ENCODE data around the gene ZBTB2.
"Not testable (repeated sequence)": the region's sequence is repeated elsewhere in the genome, so short reads cannot be mapped to it uniquely, and the experiment has no call there.

The ZBTB2 gene

DNA sequence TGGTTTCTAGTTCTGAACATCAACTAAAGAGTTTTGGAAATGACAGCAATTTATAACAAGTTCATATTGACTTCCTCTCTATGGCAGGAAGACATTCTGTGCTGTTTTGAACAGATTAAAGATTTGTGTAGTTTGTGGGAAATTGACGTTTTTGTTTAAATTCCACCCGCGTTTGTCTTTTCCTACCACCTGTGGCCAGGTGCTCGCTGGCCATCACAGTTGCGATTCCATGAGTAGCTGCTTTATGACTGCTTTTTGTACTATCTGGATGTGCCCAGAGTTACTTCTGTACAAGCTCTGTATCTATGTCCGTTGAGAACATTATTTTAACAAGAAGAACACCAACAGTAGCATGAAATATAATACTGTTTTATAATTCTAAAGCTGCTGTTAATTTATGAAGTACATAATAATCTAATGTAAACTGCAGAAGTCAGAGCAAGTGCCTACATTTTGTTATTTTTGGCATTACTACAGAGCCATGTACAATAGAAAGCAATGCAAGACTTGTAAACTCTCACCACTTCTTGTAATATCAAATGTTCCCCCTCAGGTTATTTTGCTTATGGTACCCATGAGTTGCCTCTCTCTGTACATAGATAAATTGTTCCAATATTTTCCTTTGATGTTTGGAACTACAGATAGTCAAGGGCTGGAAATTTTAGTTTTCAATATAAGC is 33.5 kb downstream of the ZBTB2 start:
- H3K36me3 ChIP-seq (replicated peaks; ENCODE audit: low read depth, low read length): peaks cover 6% of the 10 kb centered on the region
- no peak for TF ChIP-seq EZH2phosphoT487 (IDR thresholded peaks at IDR 0.05; ENCODE audit: low read depth)
- TF ChIP-seq, protein P1, sequence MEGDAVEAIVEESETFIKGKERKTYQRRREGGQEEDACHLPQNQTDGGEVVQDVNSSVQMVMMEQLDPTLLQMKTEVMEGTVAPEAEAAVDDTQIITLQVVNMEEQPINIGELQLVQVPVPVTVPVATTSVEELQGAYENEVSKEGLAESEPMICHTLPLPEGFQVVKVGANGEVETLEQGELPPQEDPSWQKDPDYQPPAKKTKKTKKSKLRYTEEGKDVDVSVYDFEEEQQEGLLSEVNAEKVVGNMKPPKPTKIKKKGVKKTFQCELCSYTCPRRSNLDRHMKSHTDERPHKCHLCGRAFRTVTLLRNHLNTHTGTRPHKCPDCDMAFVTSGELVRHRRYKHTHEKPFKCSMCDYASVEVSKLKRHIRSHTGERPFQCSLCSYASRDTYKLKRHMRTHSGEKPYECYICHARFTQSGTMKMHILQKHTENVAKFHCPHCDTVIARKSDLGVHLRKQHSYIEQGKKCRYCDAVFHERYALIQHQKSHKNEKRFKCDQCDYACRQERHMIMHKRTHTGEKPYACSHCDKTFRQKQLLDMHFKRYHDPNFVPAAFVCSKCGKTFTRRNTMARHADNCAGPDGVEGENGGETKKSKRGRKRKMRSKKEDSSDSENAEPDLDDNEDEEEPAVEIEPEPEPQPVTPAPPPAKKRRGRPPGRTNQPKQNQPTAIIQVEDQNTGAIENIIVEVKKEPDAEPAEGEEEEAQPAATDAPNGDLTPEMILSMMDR (IDR thresholded peaks at IDR 0.05; ENCODE audit: low read depth, low read length): no peak
- H3K27me3 ChIP-seq (ENCODE audit: low read depth, low read length): no peaks in the 10 kb centered on the region
- H3K9me3 ChIP-seq (ENCODE audit: insufficient read depth, low read length): no peaks in the 10 kb centered on the region
- H3K9ac ChIP-seq (ENCODE audit: low read length): no peak overlapping the region
- no peak overlapping the region for H3K4me3 ChIP-seq (ENCODE audit: low read length)
- H3K27ac ChIP-seq (ENCODE audit: low read length): no peak overlapping the region
- no peak overlapping the region for H2AFZ ChIP-seq (ENCODE audit: low read depth, low read length)
- H3K79me2 ChIP-seq (ENCODE audit: low read length): no peaks in the 10 kb centered on the region
- H3K4me1 ChIP-seq (ENCODE audit: low read length): no peaks in the 10 kb centered on the region
- no peaks in the 10 kb centered on the region for H4K20me1 ChIP-seq (ENCODE audit: insufficient read depth, low read length)
- H3K4me2 ChIP-seq (ENCODE audit: low read length): no peak overlapping the region

DNA sequence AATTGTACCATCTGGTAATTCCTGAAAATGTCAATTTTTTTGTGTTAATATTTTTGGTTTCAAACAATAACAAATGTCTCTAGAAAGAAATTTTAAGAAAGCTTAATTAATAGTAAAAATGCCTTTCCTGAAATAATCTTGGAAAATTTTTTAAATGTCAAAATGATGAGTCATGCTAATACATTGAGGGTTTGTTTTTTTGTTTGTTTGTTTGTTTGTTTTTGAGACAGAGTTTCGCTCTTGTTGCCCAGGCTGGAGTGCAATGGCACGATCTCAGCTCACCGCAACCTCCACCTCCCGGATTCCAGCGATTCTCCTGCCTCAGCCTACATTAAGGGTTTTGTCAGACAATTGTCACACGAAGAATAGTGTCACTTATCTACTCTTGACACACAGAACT is 34.4 kb downstream of the ZBTB2 start:
- H3K27me3 ChIP-seq (ENCODE audit: low read depth, low read length); H3K9ac ChIP-seq (ENCODE audit: low read length); H3K36me3 ChIP-seq (replicated peaks; ENCODE audit: low read depth, low read length); H4K20me1 ChIP-seq (ENCODE audit: insufficient read depth, low read length); H3K4me1 ChIP-seq (ENCODE audit: low read length); H3K4me2 ChIP-seq (ENCODE audit: low read length); H2AFZ ChIP-seq (ENCODE audit: low read depth, low read length); H3K79me2 ChIP-seq (ENCODE audit: low read length); H3K9me3 ChIP-seq (ENCODE audit: insufficient read depth, low read length); H3K4me3 ChIP-seq (ENCODE audit: low read length); H3K27ac ChIP-seq (ENCODE audit: low read length): not testable (repeated sequence)

DNA sequence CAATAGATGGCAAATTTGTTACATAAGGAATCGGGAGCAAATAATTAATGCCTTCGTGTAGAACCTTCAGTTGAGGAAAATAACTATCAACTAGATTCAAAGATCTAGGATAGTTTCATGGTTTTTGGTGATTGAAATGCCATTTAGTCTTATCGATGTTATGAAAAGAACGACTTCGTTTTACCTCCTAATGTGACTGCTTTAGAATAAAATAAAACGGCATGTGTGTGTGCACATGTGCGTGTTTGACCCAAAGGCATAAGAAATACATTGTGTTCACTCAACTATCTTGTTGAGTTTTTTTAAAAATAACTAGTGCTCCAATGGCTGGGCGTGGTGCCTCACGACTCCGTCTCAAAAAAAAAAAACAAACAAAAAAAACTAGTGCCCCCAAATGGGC is 37.6 kb downstream of the ZBTB2 start:
- Histone ChIP-seq H3K36me3 (replicated peaks; ENCODE audit: low read depth, low read length) (peaks cover 6% of the 10 kb centered on the region), H4K20me1 (ENCODE audit: insufficient read depth, low read length) (no peaks in the 10 kb centered on the region), H3K4me2 (ENCODE audit: low read length) (no peak overlapping the region), H3K27me3 (ENCODE audit: low read depth, low read length) (no peaks in the 10 kb centered on the region), H3K4me3 (ENCODE audit: low read length) (no peak overlapping the region), H3K4me1 (ENCODE audit: low read length) (no peaks in the 10 kb centered on the region), H3K79me2 (ENCODE audit: low read length) (no peaks in the 10 kb centered on the region), H3K27ac (ENCODE audit: low read length) (no peak overlapping the region), H2AFZ (ENCODE audit: low read depth, low read length) (no peak overlapping the region), H3K9ac (ENCODE audit: low read length) (no peak overlapping the region), H3K9me3 (ENCODE audit: insufficient read depth, low read length) (no peaks in the 10 kb centered on the region)
- TF ChIP-seq EZH2phosphoT487 (IDR thresholded peaks at IDR 0.05; ENCODE audit: low read depth): no peak
- TF ChIP-seq, protein P1 (IDR thresholded peaks at IDR 0.05; ENCODE audit: low read depth, low read length): no peak

DNA sequence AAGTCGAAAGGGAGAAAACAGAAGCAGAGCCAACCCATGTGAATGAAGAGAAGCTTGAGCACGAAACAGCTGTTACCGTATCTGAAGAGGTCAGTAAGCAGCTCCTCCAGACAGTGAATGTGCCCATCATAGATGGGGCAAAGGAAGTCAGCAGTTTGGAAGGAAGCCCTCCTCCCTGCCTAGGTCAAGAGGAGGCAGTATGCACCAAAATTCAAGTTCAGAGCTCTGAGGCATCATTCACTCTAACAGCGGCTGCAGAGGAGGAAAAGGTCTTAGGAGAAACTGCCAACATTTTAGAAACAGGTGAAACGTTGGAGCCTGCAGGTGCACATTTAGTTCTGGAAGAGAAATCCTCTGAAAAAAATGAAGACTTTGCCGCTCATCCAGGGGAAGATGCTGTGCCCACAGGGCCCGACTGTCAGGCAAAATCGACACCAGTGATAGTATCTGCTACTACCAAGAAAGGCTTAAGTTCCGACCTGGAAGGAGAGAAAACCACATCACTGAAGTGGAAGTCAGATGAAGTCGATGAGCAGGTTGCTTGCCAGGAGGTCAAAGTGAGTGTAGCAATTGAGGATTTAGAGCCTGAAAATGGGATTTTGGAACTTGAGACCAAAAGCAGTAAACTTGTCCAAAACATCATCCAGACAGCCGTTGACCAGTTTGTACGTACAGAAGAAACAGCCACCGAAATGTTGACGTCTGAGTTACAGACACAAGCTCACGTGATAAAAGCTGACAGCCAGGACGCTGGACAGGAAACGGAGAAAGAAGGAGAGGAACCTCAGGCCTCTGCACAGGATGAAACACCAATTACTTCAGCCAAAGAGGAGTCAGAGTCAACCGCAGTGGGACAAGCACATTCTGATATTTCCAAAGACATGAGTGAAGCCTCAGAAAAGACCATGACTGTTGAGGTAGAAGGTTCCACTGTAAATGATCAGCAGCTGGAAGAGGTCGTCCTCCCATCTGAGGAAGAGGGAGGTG is 38.7 kb downstream of the ZBTB2 start:
- no peak overlapping the region for H2AFZ ChIP-seq (ENCODE audit: low read depth, low read length)
- no peaks in the 10 kb centered on the region for H3K9me3 ChIP-seq (ENCODE audit: insufficient read depth, low read length)
- peaks cover 6% of the 10 kb centered on the region for H3K36me3 ChIP-seq (replicated peaks; ENCODE audit: low read depth, low read length)
- no peak overlapping the region for H3K4me2 ChIP-seq (ENCODE audit: low read length)
- H3K27ac ChIP-seq (ENCODE audit: low read length): no peak overlapping the region
- H3K79me2 ChIP-seq (ENCODE audit: low read length): no peaks in the 10 kb centered on the region
- H3K4me3 ChIP-seq (ENCODE audit: low read length): no peak overlapping the region
- H4K20me1 ChIP-seq (ENCODE audit: insufficient read depth, low read length): no peaks in the 10 kb centered on the region
- H3K9ac ChIP-seq (ENCODE audit: low read length): no peak overlapping the region
- TF ChIP-seq, protein P1 (IDR thresholded peaks at IDR 0.05; ENCODE audit: low read depth, low read length): no peak
- no peak for TF ChIP-seq EZH2phosphoT487 (IDR thresholded peaks at IDR 0.05; ENCODE audit: low read depth)
- no peaks in the 10 kb centered on the region for H3K4me1 ChIP-seq (ENCODE audit: low read length)
- no peaks in the 10 kb centered on the region for H3K27me3 ChIP-seq (ENCODE audit: low read depth, low read length)

All from OCI-LY3 (cell line).